Heart left ventricle (tissue), 13 donors: ENCODE results near the gene NACC2.

Experiments used
- CTCF ChIP-seq, 12 donors: fragments of 200-600 bp; sonication (generic) in 4 of 12; IDR thresholded peaks; one replicate each; pipeline versions ENCODE4 v1.5.0 to v1.8.0; 2018 to 2022; ENCODE audit warnings: antibody characterized with exemption in 12 of 12, mild to moderate bottlenecking in 5 of 12
- POLR2A ChIP-seq, 2 donors: fragments of 450-650 bp; IDR thresholded peaks; one replicate each; pipeline ENCODE4 v1.6.1; 2017; ENCODE audit warnings: antibody characterized with exemption in 2 of 2, mild to moderate bottlenecking in 2 of 2, moderate library complexity in 2 of 2
- donor health status: ischemic (EF 13 %, LVEDD 7.1; RV severe dilation, severe dysfunction).
- donor health status: DM: no; HTN: yes; CAD: no.
- donor health status: DM: no; HTN: no; CAD: no.
- donor health status: ischemic (EF 25% LVEDD 6.9; RV normal size, moderate dysfunction).
- donor health status: ischemic (EF 25% LVEDD 5.7; RV mildly dilated, moderate dysfunction).
- donor health status: ischemic (EF 35%, LVEDD 5.7; RV mildly dilated, moderate dysfunction).
- donor health status: nonischemic (EF 11% LVEDD 7.7; RV severe dilation, severe dysfunction).
- donor health status: DM: yes; HTN: yes; CAD: no.
- donor health status: PGD.
- donor health status: ischemic (EF 29% LVEDD 5.4; RV normal size, mild dysfunction).
- donor health status: nonischemic (EF 23%, LVEDD 6.1; RV moderate dilation, normal function).

GRCh38 chr9:136019041-136019680 is 75.9 kb downstream of the NACC2 start:
- no peak for TF ChIP-seq CTCF (IDR thresholded peaks at IDR 0.05)
- no peak for TF ChIP-seq POLR2A (IDR thresholded peaks at IDR 0.05)
